ENCODE measurements around the gene FILIP1.

DNA sequence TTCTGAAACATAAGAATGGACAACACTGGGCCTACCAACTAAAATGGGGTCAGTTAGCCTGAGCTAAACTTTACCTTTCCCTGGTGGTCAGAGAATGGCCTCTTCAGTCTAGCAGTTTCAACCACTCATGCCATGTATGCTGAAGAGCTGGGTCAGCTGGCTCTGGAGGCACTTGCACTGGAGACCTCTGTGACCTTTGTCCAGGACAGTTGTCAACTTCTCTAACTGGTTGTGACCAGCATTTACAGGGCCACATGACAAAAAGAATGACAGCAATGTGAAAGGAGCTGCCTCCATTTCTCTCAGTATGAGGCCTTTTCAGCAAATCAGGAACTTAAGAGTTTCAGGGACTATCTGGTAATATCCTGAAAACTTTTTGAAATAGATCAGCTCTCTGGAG, 149.1 kb downstream of the FILIP1 start:
- TF ChIP-seq, protein P1, sequence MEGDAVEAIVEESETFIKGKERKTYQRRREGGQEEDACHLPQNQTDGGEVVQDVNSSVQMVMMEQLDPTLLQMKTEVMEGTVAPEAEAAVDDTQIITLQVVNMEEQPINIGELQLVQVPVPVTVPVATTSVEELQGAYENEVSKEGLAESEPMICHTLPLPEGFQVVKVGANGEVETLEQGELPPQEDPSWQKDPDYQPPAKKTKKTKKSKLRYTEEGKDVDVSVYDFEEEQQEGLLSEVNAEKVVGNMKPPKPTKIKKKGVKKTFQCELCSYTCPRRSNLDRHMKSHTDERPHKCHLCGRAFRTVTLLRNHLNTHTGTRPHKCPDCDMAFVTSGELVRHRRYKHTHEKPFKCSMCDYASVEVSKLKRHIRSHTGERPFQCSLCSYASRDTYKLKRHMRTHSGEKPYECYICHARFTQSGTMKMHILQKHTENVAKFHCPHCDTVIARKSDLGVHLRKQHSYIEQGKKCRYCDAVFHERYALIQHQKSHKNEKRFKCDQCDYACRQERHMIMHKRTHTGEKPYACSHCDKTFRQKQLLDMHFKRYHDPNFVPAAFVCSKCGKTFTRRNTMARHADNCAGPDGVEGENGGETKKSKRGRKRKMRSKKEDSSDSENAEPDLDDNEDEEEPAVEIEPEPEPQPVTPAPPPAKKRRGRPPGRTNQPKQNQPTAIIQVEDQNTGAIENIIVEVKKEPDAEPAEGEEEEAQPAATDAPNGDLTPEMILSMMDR (conservative IDR thresholded peaks at IDR 0.05; ENCODE audit: low read depth, low read length), result no peak
- TF ChIP-seq MAFK (IDR thresholded peaks at IDR 0.05; ENCODE audit: low read depth, low read length), result no peak

Measured in IMR-90 (cell line).